Measurements from ENCODE around the gene NAA16. TPM values are rescaled to one million over a fixed set of nuclear protein-coding genes. Genes with fewer than 3 reads are reported as not detected.

The NAA16 gene
- total RNA-seq, 6 experiments from 2014 or later = 5.0 to 9.9 (median 7.6) TPM

- Histone ChIP-seq H3K36me3 (no peaks in the 10 kb centered on the region), H3K27ac (no peak overlapping the region), H3K4me3 (no peak overlapping the region), H3K9me3 (no peaks in the 10 kb centered on the region), H3K4me1 (no peaks in the 10 kb centered on the region), H3K27me3 (no peaks in the 10 kb centered on the region)
- 74% methylated on average over 6 of the region's 15 CpGs for WGBS (ENCODE audit: insufficient coverage, low coverage, low lambda C conversion rate, missing lambda C conversion rate)
- no peak for ATAC-seq
- intact Hi-C loops (cut with DNase I) = no loop called here
- TF ChIP-seq, protein P1, sequence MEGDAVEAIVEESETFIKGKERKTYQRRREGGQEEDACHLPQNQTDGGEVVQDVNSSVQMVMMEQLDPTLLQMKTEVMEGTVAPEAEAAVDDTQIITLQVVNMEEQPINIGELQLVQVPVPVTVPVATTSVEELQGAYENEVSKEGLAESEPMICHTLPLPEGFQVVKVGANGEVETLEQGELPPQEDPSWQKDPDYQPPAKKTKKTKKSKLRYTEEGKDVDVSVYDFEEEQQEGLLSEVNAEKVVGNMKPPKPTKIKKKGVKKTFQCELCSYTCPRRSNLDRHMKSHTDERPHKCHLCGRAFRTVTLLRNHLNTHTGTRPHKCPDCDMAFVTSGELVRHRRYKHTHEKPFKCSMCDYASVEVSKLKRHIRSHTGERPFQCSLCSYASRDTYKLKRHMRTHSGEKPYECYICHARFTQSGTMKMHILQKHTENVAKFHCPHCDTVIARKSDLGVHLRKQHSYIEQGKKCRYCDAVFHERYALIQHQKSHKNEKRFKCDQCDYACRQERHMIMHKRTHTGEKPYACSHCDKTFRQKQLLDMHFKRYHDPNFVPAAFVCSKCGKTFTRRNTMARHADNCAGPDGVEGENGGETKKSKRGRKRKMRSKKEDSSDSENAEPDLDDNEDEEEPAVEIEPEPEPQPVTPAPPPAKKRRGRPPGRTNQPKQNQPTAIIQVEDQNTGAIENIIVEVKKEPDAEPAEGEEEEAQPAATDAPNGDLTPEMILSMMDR (IDR thresholded peaks at IDR 0.05) = no peak
- no peak for DNase-seq
Measured at GRCh38 chr13:41306271-41307145, 4.6 kb upstream of the NAA16 start.

DNA sequence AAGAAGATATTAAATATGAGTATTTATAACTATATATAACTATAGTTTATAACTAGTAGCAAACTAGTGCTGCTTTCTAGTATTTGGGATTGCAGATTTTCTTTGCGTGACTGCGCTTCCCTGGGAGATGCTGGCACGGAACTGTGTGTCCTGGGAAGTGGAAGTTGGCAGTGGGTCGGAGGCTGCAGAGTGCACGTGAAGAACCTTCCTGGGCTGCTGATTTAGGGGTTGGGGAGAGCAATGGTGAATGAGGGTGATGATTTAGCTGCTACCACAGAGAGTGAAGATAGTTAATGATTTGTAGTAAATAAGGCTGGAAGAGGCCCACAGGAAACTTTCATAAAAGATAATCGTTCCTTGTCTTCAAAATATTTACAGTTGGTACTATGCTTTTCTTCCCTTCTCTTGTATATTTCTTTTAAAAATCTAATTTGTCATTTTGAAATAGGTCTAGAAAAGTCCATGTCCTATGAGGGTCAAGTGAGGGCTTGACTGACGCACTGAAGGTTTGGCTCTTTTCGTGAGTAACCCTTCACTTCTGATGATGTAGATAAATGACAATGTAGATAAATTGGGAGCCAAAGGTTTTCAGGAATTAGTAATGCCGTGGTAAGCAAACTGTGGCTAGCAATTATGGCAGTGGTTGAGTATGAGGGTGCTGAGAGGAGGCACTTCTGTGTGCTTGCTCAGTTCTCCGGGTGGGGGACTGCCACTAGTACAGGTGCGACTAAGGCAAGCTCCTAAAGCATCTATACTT is 3.0 kb upstream of the NAA16 start:
- H3K4me1 ChIP-seq = peaks cover 0 to 6% (median 0%) of the 10 kb centered on the region in 4 donors
- H3K27ac ChIP-seq = no peak overlapping the region
- no peaks in the 10 kb centered on the region for H3K36me3 ChIP-seq
- intact Hi-C loops (cut with DNase I) = no loop called here
- ATAC-seq (no peak), DNase-seq (no peak)
- H3K4me3 ChIP-seq = no peak overlapping the region
- H3K27me3 ChIP-seq = no peaks in the 10 kb centered on the region
- H3K9me3 ChIP-seq = no peaks in the 10 kb centered on the region
- TF ChIP-seq, protein P1 (IDR thresholded peaks at IDR 0.05) = no peak
- TF ChIP-seq POLR2A (IDR thresholded peaks at IDR 0.05) = no peak
- 81% methylated on average over 10 of the region's 11 CpGs for WGBS (ENCODE audit: insufficient coverage, low coverage, low lambda C conversion rate, missing lambda C conversion rate)

DNA sequence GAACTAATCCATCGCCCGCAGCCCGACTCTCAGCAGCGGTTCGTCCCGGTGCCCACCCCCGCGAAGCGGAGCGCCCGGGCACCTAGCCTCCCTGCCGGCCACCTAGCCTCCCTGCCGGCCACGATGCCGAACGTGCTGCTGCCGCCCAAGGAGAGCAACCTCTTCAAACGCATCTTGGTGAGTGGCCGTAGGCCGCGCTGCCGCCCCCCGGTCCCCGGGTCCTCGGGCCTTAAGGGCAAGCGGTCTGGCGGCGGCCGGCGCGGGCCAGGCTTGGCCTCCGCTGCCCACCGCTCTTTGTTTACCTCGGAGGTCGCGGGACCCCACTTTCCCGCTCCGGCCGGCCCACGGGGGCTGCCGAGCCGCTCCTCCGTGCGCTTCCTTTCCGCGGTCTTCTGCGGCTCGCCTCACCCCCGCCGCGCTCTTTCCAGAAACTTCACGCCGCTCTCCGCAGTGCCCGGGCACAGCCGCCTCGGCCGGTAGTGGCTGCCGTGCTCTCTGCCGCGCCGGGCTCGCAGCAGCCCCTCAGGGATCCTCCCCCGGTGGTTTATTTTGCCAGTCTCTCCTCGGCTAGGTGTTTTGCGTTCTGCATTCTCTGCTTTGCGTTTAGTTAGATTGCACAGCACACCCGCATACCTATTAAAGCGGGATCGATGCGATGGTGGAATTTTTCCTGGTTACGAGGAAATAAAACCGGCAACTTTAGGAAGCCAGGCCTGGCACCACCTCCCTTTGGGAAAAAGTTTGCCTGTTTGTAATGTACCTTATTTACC is 524 bp downstream of the NAA16 start:
- Histone ChIP-seq H3K9me3 (no peaks in the 10 kb centered on the region), H3K36me3 (no peaks in the 10 kb centered on the region), H3K27ac (peak overlapping the region; percentile 99), H3K4me1 (peaks cover 0 to 17% (median 0%) of the 10 kb centered on the region in 4 donors), H3K4me3 (peak overlapping the region; percentile 96 to 99 (median 98)), H3K27me3 (no peaks in the 10 kb centered on the region)
- intact Hi-C loops (cut with DNase I) = no loop called here
- peak; percentile 67 to 84 (median 79) for ATAC-seq
- TF ChIP-seq, protein P1 (IDR thresholded peaks at IDR 0.05) = no peak
- no peak for TF ChIP-seq POLR2A (IDR thresholded peaks at IDR 0.05)
- DNase-seq = peak; percentile 62 to 79 (median 66)
- WGBS (ENCODE audit: insufficient coverage, low coverage, low lambda C conversion rate, missing lambda C conversion rate) = 1% methylated on average over 15 of the region's 73 CpGs

GRCh38 chr13:41312176-41312500 is 1.1 kb downstream of the NAA16 start:
- Histone ChIP-seq H3K27ac (peak overlapping the region; percentile 99), H3K4me1 (peaks cover 0 to 17% (median 0%) of the 10 kb centered on the region in 4 donors), H3K27me3 (no peaks in the 10 kb centered on the region), H3K4me3 (peak overlapping the region; percentile 96 to 99 (median 98)), H3K36me3 (no peaks in the 10 kb centered on the region), H3K9me3 (no peaks in the 10 kb centered on the region)
- intact Hi-C loops (cut with DNase I) = no loop called here
- TF ChIP-seq, protein P1 (IDR thresholded peaks at IDR 0.05) = no peak
- TF ChIP-seq POLR2A (IDR thresholded peaks at IDR 0.05) = no peak
- peak in 2 of 3 donors; percentile 35 to 60 for DNase-seq
- ATAC-seq = peak; percentile 25 to 45 (median 29)
- WGBS (ENCODE audit: insufficient coverage, low coverage, low lambda C conversion rate, missing lambda C conversion rate) = 1% methylated on average over 11 of the region's 11 CpGs
